ENCODE results near the gene TAS2R38.

DNA sequence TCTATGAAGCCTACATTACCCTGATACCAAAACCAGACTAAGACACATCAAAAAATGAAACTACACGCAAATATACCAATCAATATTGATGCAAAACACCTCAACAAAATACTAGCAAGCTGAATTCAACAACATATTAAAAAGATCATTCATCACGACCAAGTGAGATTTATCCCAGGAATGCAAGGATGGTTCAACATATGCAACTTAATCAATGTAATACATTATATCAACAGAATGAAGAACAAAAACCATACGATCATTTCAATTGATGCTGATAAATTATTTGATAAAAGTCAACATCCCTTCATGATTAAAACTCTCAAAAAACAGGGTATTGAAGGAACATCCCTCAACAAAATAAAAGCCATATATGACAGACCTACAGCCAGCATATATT is 32.5 kb downstream of the TAS2R38 start:
- TF ChIP-seq, protein P1, sequence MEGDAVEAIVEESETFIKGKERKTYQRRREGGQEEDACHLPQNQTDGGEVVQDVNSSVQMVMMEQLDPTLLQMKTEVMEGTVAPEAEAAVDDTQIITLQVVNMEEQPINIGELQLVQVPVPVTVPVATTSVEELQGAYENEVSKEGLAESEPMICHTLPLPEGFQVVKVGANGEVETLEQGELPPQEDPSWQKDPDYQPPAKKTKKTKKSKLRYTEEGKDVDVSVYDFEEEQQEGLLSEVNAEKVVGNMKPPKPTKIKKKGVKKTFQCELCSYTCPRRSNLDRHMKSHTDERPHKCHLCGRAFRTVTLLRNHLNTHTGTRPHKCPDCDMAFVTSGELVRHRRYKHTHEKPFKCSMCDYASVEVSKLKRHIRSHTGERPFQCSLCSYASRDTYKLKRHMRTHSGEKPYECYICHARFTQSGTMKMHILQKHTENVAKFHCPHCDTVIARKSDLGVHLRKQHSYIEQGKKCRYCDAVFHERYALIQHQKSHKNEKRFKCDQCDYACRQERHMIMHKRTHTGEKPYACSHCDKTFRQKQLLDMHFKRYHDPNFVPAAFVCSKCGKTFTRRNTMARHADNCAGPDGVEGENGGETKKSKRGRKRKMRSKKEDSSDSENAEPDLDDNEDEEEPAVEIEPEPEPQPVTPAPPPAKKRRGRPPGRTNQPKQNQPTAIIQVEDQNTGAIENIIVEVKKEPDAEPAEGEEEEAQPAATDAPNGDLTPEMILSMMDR (IDR thresholded peaks at IDR 0.05) = no peak
- TF ChIP-seq POLR2A (IDR thresholded peaks at IDR 0.05) = no peak
- no peak for TF ChIP-seq POLR2AphosphoS5 (IDR thresholded peaks at IDR 0.05)
